Activated CD4-positive, CD25-positive, alpha-beta regulatory T cell treated with anti-CD3 and anti-CD28 coated beads, Interleukin-2, amount 50 U/mL, for 24 hours (primary cell): ENCODE measurements around the gene IL12A.

Experiments used
- ATAC-seq, 2 donors: fragments of 150-1000 bp; cut with Tn5 transposase; one replicate each; pipeline ENCODE4 v1.10.0; 2021; ENCODE audit warnings: mild to moderate bottlenecking in 1 of 2, moderate library complexity in 1 of 2

The IL12A gene

DNA sequence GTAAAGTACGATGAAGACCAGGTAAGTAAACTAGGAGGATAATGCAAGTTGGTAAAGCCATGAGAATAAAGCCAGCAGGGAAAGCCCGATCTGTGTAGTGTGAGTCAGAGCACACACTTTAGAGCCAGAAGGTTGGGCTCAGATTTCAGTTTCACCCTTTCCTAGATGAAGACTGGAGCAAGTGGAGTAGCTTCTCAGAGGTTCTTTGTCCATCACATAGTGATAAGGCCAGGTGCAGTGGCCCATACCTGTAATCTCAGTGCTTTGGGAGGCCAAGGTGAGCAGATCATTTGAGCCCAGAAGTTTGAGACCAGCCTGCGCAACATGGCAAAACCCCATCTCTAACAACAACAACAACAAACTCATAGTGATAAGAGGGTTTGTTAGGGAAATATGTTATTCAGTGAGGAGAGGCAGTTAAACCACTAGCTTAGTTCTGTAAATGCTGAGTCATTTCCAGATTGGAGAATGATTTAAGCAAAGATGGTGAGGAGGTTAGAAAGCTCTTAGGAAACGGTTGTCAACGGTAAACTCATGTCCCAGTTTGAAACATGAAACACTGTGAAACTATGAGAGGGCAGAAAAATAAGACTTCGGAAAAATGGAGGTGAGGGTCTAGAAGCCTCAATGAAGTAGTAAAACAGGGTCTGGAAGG is 39.0 kb downstream of the IL12A start:
- ATAC-seq, result peak; percentile 58 to 68

DNA sequence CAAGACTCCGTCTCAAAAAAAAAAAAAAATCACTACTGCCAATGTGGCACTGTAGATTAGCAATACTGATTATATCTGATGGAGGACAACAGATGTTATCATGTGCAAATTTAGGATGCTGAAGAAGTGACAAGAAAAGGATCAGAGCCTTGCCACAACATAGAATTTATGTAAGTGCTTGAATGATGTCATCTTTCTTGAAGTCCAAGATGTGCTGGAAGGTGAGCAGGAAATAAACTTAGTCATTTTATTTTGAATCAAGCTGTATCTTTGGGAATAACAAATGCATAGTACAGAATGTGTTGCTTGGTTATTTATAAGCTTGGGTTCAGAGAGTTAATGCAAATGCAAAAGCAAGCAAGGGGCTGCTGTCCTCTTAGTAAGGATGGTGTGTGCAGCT is 47.1 kb downstream of the IL12A start:
- no peak for ATAC-seq

DNA sequence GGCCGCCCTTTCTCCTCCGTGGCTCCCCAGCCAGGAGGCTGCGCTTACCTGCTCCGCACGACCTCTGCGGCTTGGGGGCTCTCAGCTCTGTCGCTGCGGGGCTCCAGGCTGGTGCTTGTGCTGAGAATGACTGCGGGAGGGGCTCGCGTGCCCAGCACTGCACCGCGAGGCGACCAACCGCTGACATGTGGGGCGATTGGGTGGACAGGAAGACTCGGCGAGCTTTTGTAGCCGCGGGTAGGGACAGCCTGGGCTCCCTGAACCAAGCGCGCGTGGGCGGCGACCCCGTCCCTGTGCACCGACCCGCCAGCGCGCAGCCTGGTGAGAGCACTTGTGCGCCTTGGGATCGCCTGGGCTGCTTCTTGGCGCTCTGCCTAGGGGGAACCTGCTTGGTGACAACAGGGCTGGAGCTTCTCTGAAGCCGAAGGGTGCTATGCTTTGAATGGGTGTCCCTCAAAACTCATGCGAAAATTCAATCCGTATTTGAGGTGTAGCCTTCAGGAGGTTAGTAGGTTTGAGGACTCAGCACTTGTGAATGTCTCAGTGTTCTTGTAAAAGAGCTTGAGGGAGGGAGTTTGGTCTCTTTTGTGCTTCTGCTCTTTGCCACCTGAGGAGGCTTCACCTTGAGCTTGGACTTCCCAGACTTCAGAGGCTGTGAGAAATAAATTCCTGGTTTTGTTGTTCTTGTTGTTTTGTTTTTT is 50.4 kb downstream of the IL12A start:
- ATAC-seq, result no peak

DNA sequence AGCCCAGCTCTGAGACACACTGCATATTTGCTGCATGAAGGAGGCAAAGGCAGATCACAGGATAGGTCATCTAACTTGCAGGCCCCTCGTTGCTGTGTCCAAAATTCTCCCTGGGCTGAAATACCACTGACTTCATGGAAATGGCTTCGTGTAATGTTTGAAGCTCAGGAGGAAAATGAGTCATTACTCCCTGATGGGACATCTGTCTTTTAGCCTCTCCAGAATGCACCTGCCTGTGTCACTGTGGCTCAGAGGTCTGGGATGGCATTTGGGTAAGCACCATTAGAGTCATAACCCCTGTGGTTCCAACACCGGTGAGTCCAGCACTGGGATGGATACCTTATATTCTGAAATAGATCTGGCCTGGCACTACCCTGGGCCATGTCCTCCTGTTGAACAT is 51.5 kb downstream of the IL12A start:
- ATAC-seq, result no peak

DNA sequence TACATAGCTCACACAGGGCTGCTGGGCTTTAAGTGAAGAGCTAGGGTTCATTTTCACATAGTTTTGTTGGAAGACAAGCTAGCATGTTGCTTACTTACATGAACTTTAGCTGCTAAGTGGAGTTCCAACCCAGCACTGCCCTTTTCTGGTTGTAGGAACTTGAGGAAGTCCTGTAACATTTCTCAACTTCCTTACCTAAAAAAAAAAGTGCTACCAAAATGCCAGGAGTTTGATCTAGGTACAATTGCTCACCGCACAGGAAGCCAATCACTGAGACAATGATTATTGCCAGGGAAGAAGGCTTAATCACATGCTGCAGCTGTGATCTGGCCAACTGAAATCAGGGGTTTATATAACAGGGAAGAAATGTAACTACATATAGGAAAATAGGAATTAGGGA is 52.8 kb downstream of the IL12A start:
- ATAC-seq, result no peak

DNA sequence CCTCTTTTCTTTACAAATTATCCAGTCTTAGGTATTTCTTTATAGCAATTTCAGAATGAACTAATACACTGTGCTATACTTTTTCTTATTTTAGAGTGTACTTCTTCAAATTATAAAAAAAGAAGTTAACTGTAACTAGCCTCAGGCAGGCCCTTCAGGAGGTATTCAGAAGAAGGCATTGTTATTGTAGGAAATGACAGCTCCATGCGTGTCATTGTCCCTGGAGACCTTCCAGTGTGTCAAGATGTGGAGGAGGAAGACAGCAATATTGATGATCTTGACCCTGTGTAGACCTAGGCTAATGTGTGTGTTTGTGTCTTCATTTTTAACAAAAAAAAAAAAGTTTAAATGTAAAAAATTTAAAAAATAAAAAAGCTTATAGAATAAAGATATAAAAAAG is 55.5 kb downstream of the IL12A start:
- ATAC-seq, result no peak
